Spleen (tissue), 11 donors: Measurements from ENCODE around the gene PHACTR2. TPM values are rescaled to one million over a fixed set of nuclear protein-coding genes. Genes with fewer than 3 reads are reported as not detected.

Experiments used
- DNase-seq: peaks from one replicate; pipeline ENCODE4 v3.0.0-alpha.2; 2020
- H3K27ac ChIP-seq, 8 donors: fragments of 200-600 bp; sonication (generic) in 7 of 8; 1 replicate in 4 of 8; 2 replicates in 4 of 8; pipeline versions ENCODE4 v1.5.0 to v1.8.0; 2016 to 2021; ENCODE audit warnings: inconsistent platforms in 4 of 8, mild to moderate bottlenecking in 4 of 8, moderate library complexity in 1 of 8
- H3K27me3 ChIP-seq, 7 donors: fragments of 200-600 bp; sonication (generic) in 6 of 7; replicated peaks in 1 of 7; 1 replicate in 4 of 7; 2 replicates in 3 of 7; pipeline versions ENCODE4 v1.5.0 to v1.8.0; 2016 to 2021; ENCODE audit warnings: inconsistent platforms in 3 of 7, mild to moderate bottlenecking in 1 of 7
- H3K36me3 ChIP-seq, 6 donors: fragments of 200-600 bp; sonication (generic) in 5 of 6; 1 replicate in 4 of 6; 2 replicates in 2 of 6; pipeline versions ENCODE4 v1.5.0 to v1.8.0; 2016 to 2021; ENCODE audit warnings: inconsistent platforms in 2 of 6
- H3K4me1 ChIP-seq, 6 donors: fragments of 200-600 bp; sonication (generic) in 5 of 6; 1 replicate in 3 of 6; 2 replicates in 3 of 6; pipeline versions ENCODE4 v1.5.0 to v1.8.0; 2016 to 2021; ENCODE audit warnings: inconsistent platforms in 3 of 6
- H3K4me3 ChIP-seq, 8 donors: fragments of 200-600 bp; sonication (generic) in 7 of 8; 1 replicate in 4 of 8; 2 replicates in 4 of 8; pipeline versions ENCODE4 v1.5.0 to v1.8.0; 2016 to 2021; ENCODE audit warnings: inconsistent platforms in 4 of 8, mild to moderate bottlenecking in 4 of 8, moderate library complexity in 2 of 8
- H3K9me3 ChIP-seq, 8 donors: fragments of 200-600 bp; sonication (generic) in 7 of 8; 1 replicate in 4 of 8; 2 replicates in 4 of 8; pipeline versions ENCODE4 v1.5.0 to v1.8.0; 2016 to 2021; ENCODE audit warnings: inconsistent platforms in 4 of 8
- CTCF ChIP-seq, 11 experiments: fragments of 200-600 bp in 7 of 11; fragments of 450-650 bp in 4 of 11; sonication (generic) in 4 of 11; IDR thresholded peaks in 8 of 11; conservative IDR thresholded peaks in 3 of 11; 1 replicate in 7 of 11; 2 replicates in 4 of 11; pipeline versions ENCODE4 v1.4.0 to v1.8.0; 2016 to 2021; ENCODE audit warnings: antibody characterized with exemption in 11 of 11, inconsistent platforms in 4 of 11, mild to moderate bottlenecking in 1 of 11
- POLR2A ChIP-seq, 3 donors: fragments of 450-650 bp; IDR thresholded peaks; one replicate each; pipeline ENCODE4 v1.5.1; 2017; ENCODE audit warnings: antibody characterized with exemption in 3 of 3, mild to moderate bottlenecking in 1 of 3
- POLR2AphosphoS5 ChIP-seq, 3 donors: sonication (generic); formaldehyde crosslinking; IDR thresholded peaks; one replicate each; pipeline ENCODE4 v1.5.1; 2017; ENCODE audit warnings: antibody characterized with exemption in 3 of 3
- whole genome bisulfite sequencing, 5 donors: extraction: QIAGEN DNeasy Blood & Tissue Kit in 3 of 5; methylation state at CpG; one replicate each; pipeline versions ENCODE4 v1.1.5 to v1.1.7; 2013 to 2018; 5-methylcytosine and 5-hydroxymethylcytosine counted together
- intact Hi-C: fragments of 100-400 bp; cut with DNase I; formaldehyde crosslinking; loops from one replicate; pipeline ENCODE4 v1.15.0; 2023; ENCODE audit warnings: low total_unique reads
- polyA plus RNA-seq, 3 donors: library from polyadenylated mRNA; stranded (reverse); fragments of 200-250 nt; gene quantifications; one replicate each; pipeline ENCODE4 v1.2.1, GENCODE V29; 2013
- total RNA-seq, 7 donors: library from RNA; depleted of rRNA in 3 of 7; stranded (reverse); fragments of >200 nt in 3 of 7; fragmentation: NEBNext Ultra II Directional in 4 of 7; extraction: Animal tissue kit (Norgen Biotek cat#: 25700) in 4 of 7; gene quantifications; one replicate each; pipeline versions ENCODE4 v1.1.0 to v1.2.1, GENCODE V29; 2016 to 2021
- donor health status: healthy with polysubstance abuse.
- donor health status: DM: no; HTN: no; CAD: no; lungs with moderate emphysema.
- donor health status: DM: no; HTN: no; CAD: no.
- donor health status: Bipolar disorder and iron deficiency.
- donor health status: healthy.
- donor health status: DM: no; HTN: no; CAD: no.
- donor health status: DM: yes; HTN: yes; CAD: no.

PHACTR2 gene
- total and polyA plus RNA-seq, 10 donors = 3.5 to 116 (median 76.1) TPM

- no peak for DNase-seq
- Histone ChIP-seq H3K4me1 (peaks cover 8 to 55% (median 31%) of the 10 kb centered on the region in 6 donors), H3K36me3 (no peaks in the 10 kb centered on the region), H3K27me3 (no peaks in the 10 kb centered on the region), H3K27ac (no peak overlapping the region), H3K9me3 (no peaks in the 10 kb centered on the region), H3K4me3 (no peak overlapping the region)
- TF ChIP-seq POLR2AphosphoS5 (IDR thresholded peaks at IDR 0.05) (no peak), POLR2A (IDR thresholded peaks at IDR 0.05) (no peak)
- WGBS, 5 donors = 89 to 93% (median 92%) methylated on average over 8 of the region's 8 CpGs
- intact Hi-C loops = no loop called here
Measured at GRCh38 chr6:143698759-143699429, 21.1 kb downstream of the PHACTR2 start.

GRCh38 chr6:143699430-143699825 lies 21.7 kb downstream of the PHACTR2 start:
- Histone ChIP-seq H3K4me1 (peaks cover 8 to 52% (median 30%) of the 10 kb centered on the region in 6 donors), H3K9me3 (no peaks in the 10 kb centered on the region), H3K4me3 (no peak overlapping the region), H3K27me3 (no peaks in the 10 kb centered on the region), H3K36me3 (no peaks in the 10 kb centered on the region), H3K27ac (no peak overlapping the region)
- no peak for DNase-seq
- intact Hi-C loops = no loop called here
- 91 to 98% (median 93%) methylated on average over 3 of the region's 3 CpGs for WGBS, 5 donors
- TF ChIP-seq POLR2A (IDR thresholded peaks at IDR 0.05) (no peak), POLR2AphosphoS5 (IDR thresholded peaks at IDR 0.05) (no peak), CTCF (IDR thresholded peaks at IDR 0.05 in 8 of 11, conservative IDR thresholded peaks at IDR 0.05 in 3 of 11) (no peak)

GRCh38 chr6:143700684-143701348 lies 23.1 kb downstream of the PHACTR2 start:
- Histone ChIP-seq H3K36me3 (no peaks in the 10 kb centered on the region), H3K9me3 (no peaks in the 10 kb centered on the region), H3K27me3 (no peaks in the 10 kb centered on the region), H3K27ac (no peak overlapping the region), H3K4me3 (no peak overlapping the region), H3K4me1 (peaks cover 3 to 38% (median 18%) of the 10 kb centered on the region in 6 donors)
- no peak for TF ChIP-seq POLR2A (IDR thresholded peaks at IDR 0.05)
- TF ChIP-seq CTCF (IDR thresholded peaks at IDR 0.05 in 8 of 11, conservative IDR thresholded peaks at IDR 0.05 in 3 of 11) = no peak
- no peak for TF ChIP-seq POLR2AphosphoS5 (IDR thresholded peaks at IDR 0.05)
- intact Hi-C loops = no loop called here
- no peak for DNase-seq
- 72 to 80% (median 75%) methylated on average over 8 of the region's 8 CpGs for WGBS, 5 donors

GRCh38 chr6:143701349-143702234 lies 23.8 kb downstream of the PHACTR2 start:
- peaks cover 0 to 33% (median 13%) of the 10 kb centered on the region in 6 donors for H3K4me1 ChIP-seq
- WGBS, 5 donors = 86 to 93% (median 88%) methylated on average over 6 of the region's 6 CpGs
- intact Hi-C loops = no loop called here
- TF ChIP-seq POLR2A (IDR thresholded peaks at IDR 0.05) = no peak
- no peak for TF ChIP-seq CTCF (IDR thresholded peaks at IDR 0.05 in 8 of 11, conservative IDR thresholded peaks at IDR 0.05 in 3 of 11)
- TF ChIP-seq POLR2AphosphoS5 (IDR thresholded peaks at IDR 0.05) = no peak
- no peak for DNase-seq
- H3K36me3 ChIP-seq = no peaks in the 10 kb centered on the region
- no peak overlapping the region for H3K4me3 ChIP-seq
- H3K9me3 ChIP-seq = no peaks in the 10 kb centered on the region
- H3K27ac ChIP-seq = no peak overlapping the region
- H3K27me3 ChIP-seq = no peaks in the 10 kb centered on the region
